ENCODE data around the gene CLPX.
"Not testable (repeated sequence)": the region's sequence is repeated elsewhere in the genome, so short reads cannot be mapped to it uniquely, and the experiment has no call there.

Gene CLPX

DNA sequence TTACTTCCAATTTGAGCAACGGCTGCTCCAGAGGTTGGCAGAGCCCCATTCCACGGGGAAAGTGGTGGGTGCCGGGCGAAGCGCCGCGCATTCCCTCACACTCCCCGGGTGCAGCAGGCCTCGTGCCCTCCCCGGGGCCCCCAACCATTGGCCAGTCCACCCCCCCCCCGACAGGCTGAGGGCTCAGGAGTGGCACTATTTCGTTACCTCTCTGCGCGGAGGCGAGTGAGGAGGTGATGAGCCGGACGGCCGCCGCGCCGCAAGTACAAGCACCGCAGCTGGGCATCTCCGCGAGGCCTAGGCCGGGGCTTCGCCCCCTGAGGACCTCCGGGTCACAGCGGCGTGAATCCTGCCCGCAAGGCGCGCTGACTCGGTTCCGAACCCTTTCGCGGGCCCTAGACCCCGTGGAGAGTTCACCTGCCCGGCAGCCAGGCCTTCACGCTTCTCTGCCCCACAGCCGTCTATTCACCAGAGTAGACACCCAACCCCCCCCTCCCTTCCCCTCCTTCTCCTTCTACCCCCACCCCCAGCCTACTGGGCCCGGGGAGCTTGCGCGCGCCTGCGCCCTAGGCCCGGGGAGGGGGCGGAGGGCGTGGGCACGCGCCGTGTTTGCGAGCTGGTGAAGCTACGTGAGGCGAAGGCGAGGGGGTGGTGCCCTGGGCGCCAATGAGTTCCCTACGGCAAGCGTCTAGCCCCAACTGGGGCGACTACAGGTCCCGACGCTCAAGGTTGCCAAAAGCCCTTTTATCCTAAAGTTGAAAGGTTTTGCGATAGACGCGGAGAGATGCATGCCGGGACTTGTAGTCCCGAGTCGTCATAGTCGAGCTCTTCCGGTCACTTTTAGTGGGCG is at the start of gene CLPX:
CLPX (minus strand) TSS at position 475 of the 850 bp plus-strand sequence; CDS start at position 286, 189 bp downstream.
- peak; percentile 96 for DNase-seq

DNA sequence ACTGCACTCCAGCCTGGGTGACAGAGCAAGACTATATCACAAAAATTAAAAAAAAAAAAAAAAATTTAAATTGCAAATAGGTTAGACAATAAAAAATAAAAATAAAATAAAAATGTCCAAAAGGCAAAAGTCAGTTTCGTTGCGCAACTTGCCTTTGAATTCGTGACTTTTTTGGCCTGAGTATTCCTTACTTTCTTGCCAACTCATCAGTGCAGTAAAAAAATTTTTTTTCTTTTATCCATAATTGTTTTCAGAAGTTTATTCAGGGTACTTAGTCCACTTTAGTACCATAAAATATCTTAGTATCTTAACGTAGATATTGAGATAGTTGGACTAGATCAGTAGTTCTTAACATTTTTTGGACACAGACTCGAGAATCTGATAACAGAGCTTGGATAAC is 48.6 kb upstream of the CLPX start:
- no peak for DNase-seq

DNA sequence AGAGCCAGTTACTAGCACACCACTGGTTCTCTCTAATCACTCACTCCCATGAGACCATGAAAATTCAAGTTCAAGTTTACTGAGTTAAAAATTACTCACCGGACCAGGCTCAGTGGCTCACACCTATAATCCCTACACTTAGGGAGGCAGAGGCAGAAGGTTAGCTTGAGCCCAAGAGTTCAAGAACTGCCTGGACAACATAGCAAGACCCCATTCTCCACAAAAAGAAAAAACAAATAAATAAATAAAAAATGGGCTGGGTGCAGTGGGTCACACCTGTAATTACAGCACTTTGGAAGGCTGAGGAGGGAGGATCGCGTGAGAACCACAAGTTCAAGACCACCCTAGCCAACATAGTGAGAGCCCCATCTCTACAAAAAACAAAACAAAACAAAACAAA is 47.4 kb upstream of the CLPX start:
- no peak for DNase-seq

DNA sequence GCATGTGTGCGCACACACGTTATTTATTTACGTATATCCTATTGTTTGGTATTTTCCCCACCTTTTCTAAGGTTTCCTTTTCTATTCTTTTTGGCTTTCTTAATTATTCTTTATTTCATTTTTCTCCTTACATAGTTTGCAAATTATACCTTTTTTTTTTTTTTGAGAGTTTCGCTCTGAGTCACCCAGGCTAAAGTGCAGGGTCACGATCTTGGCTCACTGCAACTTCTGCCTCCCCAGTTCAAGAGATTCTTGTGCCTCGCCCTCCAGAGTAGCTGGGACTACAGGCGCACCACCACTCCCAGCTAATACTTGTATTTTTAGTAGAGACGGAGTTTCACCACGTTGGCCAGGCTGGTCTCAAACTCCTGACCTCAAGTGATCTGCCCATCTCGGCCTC is 46.2 kb upstream of the CLPX start:
- DNase-seq, result no peak

DNA sequence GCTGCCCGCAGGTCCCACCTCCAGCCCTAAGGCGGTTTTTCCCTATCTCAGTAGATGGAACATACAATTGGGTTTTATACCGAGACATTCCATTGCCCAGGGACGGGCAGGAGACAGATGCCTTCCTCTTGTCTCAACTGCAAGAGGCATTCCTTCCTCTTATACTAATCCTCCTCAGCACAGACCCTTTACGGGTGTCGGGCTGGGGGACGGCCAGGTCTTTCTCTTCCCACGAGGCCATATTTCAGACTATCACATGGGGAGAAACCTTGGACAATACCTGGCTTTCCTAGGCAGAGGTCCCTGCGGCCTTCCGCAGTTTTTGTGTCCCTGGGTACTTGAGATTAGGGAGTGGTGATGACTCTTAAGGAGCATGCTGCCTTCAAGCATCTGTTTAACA is 41.8 kb upstream of the CLPX start:
- DNase-seq, result not testable (repeated sequence)

DNA sequence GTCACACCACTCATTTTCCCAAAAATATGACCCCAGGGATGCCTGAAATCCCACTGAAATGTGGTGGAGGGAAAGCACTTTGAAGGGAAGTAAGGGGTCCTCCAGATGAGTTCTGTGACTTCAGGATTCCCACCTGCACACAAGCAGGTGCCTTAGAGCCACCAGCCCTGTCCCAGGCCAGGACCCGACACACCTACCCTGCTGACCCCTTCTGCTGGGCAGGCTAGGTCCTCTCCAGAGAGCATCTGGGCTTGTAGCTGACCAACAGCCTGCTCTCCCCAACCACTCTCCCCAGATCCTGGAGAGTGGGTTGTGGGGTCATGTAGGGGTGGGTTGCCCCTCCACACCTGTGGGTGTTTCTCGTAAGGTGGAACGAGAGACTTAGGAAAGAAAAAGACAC is 41.1 kb upstream of the CLPX start:
- DNase-seq, result no peak

DNA sequence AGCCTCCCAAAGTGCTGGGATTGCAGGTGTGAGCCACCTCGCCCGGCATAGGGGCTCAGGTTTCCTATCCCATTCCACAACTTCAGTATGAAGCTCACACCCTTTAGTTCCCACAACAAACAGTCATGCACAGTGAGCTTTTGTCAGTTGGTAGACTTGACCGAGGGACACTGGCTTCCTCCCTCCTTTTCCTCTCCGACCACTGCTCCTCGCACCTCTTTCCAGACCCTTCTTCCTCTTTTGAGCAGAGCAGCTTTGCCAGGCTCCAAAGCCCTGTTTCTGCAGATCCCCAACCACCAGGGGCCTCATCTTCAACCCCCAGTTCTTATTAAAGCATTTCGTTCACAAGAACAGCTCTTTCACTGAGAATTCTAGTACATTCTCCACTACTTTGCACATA is 38.9 kb upstream of the CLPX start:
- DNase-seq, result no peak

DNA sequence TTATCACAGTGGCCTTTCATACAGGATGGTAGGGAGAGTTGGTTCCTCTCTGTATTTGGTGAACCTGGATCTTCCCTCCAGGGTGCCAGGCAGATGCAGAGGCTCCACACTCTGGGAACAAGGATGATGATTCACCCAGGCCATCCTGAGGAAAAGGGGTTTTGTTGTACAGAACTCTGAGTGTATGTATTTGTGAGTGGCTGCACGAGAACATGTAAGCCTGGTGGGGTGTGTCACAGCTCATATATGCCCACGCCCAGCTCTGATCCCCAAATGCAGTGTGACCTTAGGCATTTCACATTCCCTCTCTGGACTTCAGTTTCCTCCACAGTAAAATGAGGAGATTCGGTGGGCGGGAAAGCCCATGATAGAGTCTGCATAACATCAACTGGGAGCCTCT is 37.7 kb upstream of the CLPX start:
- DNase-seq, result no peak

DNA sequence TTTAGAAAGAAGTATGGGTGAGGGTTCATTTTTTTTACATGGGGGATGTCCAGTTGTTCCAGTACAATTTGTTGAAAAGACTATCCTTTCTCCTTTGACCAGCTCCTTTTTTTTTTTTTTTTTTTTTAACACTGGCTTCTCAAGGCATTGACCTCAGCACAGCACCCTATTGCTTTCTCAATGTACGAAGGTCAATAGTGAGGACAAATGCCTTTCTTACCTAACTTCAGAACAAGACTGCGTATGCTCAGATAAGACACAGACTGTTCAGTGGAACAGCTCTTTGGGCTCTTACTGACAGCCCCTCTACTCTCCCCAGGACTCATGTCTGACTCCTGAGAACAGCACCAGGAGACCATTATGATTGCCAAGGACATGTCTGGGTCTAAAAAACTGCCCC is 36.6 kb upstream of the CLPX start:
- no peak for DNase-seq

DNA sequence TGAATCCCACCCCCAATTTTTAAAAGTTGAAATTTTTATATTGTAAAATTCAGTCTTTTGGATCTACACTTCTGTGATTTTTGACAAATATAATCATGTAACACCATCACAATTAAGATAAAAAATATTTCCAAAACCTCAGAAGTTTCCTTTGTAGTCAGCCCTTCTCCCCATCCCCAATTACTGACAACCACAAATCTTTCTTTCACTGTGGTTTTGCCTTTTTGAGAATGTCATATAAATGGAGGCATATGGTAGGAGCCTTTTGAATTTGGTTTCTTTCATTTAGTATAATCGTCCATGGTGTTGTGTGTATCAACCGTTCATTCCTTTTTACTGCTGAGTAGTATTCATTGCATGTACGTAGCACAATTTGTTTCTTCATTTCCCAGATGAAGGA is 34.0 kb upstream of the CLPX start:
- DNase-seq, result no peak

DNA sequence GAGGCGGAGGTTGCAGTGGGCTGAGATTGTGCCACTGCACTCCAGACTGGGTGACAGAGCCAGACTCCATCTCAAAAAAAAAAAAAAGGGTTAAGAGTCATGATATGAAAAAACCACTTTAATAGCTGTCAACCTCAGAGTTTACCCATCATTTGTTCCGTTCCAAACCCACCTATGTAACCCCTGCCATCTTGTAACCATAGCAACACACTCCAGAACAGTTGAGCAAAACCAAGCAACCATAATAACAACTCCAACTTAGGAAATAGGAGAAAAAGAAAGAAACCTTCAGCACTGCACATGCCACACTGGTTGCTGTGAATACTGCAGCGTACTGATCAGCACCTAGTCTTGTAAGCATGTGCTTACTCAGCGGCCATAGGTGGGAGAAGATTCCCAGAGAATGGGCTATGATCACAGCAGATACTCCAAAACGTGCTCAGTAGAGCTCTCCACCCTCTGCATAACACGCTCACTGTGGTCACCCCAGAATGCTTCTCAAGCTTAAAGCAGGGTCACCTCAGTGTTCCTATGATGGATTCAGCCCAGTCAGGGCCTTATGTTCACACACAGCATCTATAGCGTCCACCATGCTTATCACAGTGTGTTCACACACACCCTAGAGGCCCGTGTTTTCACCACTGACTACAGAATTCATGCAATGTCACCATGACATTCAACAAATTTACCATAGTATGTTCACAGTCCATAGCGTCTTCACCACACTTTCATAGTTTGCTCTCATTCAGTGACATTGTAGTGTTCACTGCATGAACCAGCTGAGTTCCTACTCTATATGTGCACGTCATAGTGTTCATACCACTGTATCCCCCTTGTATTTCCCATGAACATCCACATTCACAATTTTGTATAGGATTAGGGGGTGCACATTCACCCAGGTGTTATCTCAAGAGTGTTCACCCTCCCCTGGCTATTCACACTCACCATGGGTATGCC is 32.7 kb upstream of the CLPX start:
- no peak for DNase-seq

DNA sequence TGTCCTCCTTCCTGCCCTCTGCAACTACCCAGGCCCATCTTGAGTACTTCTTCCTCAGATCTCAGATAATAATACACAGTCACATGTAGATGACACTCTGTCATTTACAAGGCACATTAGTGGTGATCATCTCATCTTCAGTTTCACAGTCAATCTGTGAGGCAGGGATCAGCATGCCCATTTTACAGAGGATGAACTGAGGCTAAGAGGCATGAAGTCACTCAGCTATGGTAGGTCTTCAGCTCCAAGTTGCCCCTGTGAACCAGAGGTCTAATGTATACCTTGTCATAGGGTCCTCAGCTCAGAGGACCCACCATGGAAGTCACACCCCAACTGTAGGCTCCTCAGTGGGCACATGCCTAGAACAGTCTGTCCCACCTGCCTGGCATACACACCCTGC is 30.4 kb upstream of the CLPX start:
- no peak for DNase-seq

DNA sequence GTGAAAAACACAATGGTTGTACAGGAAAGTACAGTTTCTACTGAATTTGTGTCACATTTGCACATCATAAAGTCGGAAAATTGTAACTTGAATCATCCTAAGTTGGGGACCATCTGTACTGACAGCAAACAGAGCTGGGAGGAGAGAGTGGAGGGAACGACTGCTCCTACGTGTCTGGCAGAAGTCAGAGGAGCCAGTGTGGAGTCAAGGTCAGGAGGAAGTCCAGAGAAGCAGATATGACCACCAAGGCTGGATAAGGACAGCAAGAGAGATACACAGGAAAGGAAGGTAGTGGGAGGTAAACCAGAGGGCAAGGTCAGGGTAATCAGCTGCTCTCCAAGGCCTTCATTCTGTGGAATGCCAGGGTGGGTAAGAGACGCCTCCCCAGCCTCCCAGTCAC is 28.9 kb upstream of the CLPX start:
- DNase-seq, result no peak

DNA sequence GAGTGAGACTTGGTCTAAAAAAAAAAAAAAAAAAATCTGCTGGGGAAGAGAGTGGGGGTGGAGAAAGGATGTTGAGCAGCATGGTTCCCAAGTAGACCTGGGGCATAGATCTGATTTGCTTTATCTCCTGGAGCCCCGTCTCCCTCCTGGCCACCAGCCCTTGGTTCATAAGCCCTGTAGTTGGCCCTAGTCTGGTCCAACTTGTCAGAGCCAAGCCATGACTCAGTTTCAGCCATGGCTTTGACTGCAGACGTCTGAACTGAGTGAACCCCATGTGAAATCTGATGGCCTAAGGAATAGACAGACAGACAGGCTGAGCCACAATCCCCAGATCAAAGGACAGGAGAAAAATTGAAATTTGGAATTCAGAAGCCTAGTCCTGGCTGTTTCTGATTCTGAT is 28.1 kb upstream of the CLPX start:
- DNase-seq, result no peak

DNA sequence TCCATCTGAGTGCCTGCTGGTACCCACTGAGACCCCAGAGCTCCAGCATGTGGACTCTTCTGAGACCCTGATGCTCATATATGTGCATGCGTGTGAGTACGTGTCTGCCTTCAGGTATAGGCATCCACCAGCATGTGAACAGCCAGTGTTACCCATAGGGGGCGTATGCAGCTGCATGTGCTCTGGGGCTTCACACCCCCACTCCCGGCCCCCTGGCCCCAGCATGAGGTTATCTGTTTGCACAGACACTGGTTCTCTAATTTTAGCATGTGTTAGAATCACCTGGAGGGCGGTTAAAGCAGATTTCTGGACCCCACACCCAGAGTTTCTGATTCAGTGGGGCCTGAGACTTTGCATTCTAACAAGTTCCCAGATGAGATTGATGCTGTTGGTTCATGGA is 27.0 kb upstream of the CLPX start:
- peak; percentile 19 for DNase-seq

DNA sequence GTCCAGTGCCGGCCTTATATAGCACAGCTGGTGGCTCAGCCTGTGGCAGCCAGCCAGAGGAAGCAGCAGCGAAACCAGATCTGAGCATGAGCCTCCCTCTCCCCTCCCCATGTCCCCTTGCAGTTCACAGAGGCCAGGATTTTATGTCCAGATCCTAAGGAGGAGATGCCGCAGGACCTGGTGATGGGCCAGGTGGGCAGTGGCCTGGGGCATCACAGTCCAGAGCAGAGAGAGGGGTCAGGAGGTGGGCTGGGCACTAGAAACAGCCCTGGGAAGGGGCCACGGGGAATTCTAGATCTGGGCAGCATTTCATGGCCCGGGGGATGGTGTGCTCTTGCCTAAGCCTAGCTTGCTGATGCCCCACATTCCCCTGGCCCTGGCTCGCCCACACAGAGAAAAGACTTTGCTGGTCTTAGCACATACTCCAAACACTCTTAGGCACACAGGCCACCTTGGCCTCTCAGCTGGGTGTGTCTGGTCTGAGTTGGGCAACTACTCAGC is 26.4 kb upstream of the CLPX start:
- no peak for DNase-seq

DNA sequence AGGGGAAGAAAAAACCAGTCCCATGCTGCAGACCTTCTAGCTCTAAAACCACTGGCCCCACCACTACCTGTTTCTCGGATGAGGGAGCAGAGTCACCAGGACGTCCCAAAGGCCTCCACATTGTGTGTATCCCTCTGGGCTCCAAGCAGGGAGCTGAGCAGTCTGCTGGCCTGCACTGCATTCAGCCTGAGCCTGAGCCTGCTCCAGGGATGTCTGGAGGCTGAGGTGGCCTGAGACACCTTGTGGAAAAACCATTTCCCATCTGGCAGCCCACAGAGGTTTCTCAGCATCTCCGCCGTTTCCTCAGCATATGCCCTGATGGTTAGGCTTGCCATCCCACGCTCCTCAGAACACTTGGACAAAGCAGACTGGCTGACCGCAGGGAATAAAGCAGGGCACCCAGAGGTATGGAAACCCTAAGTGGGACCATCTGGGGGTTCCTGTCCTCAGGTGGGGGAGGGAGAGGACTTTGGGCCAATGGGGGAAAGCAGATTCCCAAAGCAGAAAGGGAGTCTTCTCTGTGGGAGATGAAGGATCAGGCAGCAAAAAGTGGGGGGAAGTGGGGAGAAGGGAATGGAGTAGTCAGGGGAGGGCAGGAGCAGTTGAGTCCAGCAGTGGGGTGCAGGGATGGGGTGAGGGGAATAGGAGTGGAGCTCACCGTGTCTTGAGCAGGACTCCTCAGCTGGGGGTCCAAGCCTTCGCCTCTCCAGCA is 25.8 kb upstream of the CLPX start, which contains the start of gene CILP:
CILP (minus strand) TSS at position 704 of the 712 bp plus-strand sequence. CDS start 1,718 bp downstream, outside the sequence.
- DNase-seq, result no peak

DNA sequence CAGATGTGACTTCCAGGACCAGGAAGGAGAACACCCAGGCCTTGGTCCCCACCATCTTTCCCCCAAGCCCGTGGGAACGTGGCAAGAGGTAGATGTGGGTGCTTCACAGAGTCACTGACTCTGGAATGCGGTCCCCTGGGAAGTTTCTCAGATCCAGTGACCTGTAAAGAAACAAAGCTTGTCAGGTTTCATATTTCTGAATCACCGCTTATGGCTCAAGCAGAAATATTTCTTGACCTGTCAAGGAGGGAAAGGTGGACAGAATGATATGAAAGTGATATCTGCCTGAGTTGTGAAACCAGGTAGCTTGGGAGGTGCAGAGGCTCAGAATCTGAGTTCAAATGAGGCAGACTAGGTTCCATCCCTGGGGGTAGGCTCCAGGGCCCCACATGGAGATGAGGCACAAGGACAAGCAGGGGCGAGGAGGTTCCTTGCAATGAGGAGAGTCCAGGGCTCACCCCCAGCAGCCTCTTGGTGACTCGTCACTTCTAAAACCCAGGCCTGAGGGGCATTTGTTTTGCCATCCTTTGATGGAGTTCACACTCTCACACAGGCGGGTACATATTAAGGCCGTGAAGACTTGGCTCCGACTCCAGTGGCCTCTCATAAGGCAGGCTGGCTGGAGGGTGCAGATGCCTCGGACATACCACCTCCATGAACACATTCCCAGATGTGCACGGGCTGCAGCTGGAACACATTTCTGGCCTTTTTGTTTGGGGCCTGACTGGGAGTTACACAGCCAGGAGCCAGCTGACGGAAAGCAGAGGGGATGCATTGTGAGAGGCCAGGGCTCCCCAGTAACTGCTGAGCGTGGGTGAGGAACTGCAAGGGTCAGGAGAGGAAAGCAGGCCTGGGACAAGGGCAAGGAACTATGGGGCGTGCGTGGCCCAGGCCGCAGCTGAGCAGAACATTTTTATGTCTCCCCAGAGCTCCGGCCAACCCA is 24.8 kb upstream of the CLPX start:
- no peak for DNase-seq

DNA sequence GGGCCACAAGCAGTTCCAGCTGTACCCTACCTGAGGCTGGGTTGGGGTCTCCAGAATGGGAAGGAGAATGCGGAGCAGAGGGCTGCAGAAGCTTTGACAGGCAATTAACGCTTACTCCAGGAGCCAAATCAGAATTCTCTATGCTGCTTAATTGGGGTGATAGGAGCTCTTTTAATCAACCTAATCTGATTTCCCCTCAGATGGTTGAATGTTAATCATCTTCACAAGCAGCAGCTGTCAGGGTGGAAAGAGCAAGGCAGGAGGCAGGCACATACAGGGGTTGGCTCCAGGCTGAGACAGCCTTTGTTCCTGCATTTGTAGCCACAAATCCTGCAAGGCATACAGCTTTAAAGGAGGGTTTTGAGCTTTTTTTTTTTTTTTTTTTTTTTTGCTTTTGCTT is 23.5 kb upstream of the CLPX start:
- DNase-seq, result no peak

DNA sequence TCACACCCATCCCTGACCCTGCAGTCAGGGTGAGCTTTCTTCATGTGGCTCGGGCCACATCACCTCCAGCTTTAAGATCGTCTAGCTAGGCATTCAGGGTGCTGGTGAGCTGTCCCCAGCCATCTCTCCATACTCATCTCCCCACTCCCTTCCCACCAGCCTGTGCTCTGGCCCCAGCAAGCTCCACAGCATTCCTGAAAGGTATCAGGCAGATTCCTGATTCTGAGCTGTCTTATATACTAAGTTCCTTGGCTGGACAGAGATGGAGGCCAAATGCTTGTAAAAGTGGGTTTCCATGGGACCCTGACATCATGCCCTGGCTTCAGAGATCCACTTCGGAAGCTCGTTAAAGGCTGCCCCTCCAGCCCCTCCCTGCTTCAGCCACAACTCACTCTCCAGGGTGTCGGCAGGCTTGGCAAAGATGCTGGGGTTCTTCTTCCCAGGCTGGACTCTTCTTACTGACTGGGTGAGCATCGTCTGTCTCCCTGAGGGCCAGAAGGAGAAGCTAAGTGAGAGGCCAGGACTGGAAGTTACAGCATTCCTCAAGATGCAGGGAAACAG is 22.2 kb upstream of the CLPX start:
- no peak for DNase-seq

DNA sequence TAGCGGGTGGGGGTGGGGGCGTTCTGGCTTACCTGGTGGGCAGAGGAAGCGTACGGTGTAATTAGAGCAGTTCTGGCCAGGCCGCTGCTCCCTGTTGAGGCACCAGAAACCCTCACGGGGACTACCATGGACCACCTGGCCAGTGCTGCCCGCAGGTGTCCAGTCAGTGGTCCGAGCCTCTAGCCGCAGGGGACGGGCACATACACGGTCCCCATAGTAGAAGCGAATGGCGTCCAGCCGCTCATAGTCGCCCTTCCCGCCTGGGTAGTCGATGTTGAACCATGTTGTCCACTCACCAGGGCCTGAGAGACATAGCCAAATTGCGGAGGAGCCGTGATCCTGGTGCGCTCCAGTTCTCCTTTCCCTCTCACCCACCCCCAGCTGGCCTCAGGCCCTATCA is 21.6 kb upstream of the CLPX start:
- DNase-seq, result no peak

All from CD4-positive, alpha-beta T cell treated with Interleukin-4 for 4 hours (primary cell).